GM12873 (cell line): ENCODE results near the gene QTRT2.

Experiments used
- TF ChIP-seq, protein P1 (sequence below): IDR thresholded peaks from 2 replicates; pipeline ENCODE4 v1.5.1; 2012; ENCODE audit warnings: low read depth, mild to moderate bottlenecking, moderate library complexity, low read length, control low read depth; ENCODE audit not compliant: insufficient read depth; ENCODE audit errors: missing control alignments

QTRT2 gene

DNA sequence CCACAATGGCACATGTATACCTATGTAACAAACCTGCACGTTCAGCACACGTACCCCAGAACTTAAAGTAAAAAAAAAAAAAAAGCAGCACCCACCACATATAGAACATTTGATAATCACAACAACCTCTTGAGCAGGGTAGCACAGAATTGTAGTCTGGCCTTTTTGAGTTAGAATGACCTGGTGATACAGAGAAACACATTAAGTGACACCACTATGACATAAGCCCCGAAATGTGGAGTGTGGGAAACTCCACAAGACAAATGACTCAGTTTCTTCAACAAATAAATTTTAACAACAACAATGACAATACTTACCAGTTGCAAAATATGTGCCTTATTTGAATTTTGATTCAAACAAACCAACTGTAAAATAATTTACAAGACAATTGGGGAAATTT lies 76.0 kb downstream of the QTRT2 start:
- TF ChIP-seq, protein P1, sequence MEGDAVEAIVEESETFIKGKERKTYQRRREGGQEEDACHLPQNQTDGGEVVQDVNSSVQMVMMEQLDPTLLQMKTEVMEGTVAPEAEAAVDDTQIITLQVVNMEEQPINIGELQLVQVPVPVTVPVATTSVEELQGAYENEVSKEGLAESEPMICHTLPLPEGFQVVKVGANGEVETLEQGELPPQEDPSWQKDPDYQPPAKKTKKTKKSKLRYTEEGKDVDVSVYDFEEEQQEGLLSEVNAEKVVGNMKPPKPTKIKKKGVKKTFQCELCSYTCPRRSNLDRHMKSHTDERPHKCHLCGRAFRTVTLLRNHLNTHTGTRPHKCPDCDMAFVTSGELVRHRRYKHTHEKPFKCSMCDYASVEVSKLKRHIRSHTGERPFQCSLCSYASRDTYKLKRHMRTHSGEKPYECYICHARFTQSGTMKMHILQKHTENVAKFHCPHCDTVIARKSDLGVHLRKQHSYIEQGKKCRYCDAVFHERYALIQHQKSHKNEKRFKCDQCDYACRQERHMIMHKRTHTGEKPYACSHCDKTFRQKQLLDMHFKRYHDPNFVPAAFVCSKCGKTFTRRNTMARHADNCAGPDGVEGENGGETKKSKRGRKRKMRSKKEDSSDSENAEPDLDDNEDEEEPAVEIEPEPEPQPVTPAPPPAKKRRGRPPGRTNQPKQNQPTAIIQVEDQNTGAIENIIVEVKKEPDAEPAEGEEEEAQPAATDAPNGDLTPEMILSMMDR: no peak

DNA sequence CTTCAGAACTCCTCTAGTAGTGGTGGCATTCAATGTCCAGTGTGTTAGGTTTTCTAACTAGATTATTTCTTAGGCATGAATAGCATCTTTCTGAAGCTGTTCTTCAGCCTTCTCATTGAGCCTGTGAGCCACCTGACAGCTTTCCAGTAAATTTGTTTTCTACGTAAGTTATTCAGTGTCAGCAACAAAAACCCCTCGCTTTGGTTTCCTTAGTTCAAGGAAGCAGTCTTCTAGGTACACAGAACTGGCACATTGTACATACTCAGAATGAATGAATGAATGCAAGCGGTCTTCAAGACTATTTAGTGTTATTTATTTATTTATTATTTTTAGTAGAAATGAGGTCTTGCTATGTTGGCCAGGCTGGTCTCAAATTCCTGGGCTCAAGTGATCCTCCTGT lies 77.4 kb downstream of the QTRT2 start:
- TF ChIP-seq, protein P1: no peak
